ENCODE measurements around the gene AGPAT3.

AGPAT3 gene

DNA sequence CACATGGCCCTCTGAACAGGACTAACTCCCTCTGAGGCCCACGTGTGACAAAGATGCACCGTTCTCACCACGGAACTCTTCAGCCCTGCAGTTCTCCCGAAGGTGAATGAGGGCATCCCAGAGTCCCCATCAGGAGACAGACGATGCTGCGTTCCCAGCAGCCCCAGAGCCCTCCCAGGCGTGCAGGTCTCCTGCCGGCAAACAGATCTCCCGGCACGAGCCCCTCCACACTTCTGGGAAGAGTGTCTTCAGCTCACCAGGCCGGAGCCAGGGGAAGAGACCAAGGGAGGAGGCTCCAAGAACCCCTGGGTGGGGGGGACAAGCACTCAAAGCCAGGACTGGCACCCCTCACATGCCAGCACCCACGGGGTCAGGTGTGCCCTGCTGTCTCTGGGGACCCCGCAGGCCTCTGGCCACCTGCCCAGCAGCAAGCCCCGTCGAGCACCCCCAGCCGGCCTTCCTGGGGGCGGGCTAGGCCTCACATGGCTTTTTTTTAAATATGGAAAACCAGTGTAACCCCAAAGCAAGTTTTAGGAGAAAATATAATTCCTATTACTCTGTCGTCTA is 102.0 kb downstream of the AGPAT3 start (continued):
- TF ChIP-seq ZNF184 (tag by site-specific recombination; IDR thresholded peaks at IDR 0.05), result no peak

DNA sequence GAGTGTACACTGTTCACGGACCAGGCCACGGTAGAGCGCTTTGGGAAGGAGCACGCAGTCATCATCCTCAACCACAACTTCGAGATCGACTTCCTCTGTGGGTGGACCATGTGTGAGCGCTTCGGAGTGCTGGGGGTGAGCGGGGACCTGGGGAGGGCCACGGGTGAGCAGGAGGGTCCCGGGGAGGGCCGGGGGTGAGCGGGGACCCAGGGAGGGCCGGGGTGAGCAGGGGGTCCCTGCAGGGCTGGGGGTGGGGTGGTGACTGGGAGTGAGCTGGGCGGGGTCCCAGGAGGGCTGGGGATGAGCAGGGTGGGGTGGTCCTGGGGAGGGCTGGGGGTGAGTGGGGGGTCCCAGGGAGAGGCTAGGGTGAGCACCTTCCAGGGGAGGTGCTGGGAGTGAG is 103.0 kb downstream of the AGPAT3 start:
- CTCF ChIA-PET, result no interaction called here

More for the DNA sequence above, 103.0 kb downstream of the AGPAT3 start:
- no peak for TF ChIP-seq ZNF146 (tag by site-specific recombination; IDR thresholded peaks at IDR 0.05)
- TF ChIP-seq ZNF510 (tag by site-specific recombination; IDR thresholded peaks at IDR 0.05; ENCODE audit: insufficient replicate concordance), result no peak
- no peak for TF ChIP-seq KLF1 (tag by site-specific recombination; IDR thresholded peaks at IDR 0.05)
- no peak for TF ChIP-seq ZNF335 (tag by site-specific recombination; conservative IDR thresholded peaks at IDR 0.05)
- TF ChIP-seq ZBTB1 (tag by site-specific recombination; IDR thresholded peaks at IDR 0.05), result no peak
- no peak for TF ChIP-seq PRDM10 (tag by site-specific recombination; IDR thresholded peaks at IDR 0.05)
- no peak for TF ChIP-seq KLF8 (tag by site-specific recombination; IDR thresholded peaks at IDR 0.05)
- TF ChIP-seq ZNF404 (tag by site-specific recombination; IDR thresholded peaks at IDR 0.05), result no peak
- TF ChIP-seq, protein P1, sequence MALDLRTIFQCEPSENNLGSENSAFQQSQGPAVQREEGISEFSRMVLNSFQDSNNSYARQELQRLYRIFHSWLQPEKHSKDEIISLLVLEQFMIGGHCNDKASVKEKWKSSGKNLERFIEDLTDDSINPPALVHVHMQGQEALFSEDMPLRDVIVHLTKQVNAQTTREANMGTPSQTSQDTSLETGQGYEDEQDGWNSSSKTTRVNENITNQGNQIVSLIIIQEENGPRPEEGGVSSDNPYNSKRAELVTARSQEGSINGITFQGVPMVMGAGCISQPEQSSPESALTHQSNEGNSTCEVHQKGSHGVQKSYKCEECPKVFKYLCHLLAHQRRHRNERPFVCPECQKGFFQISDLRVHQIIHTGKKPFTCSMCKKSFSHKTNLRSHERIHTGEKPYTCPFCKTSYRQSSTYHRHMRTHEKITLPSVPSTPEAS (tag by site-specific recombination; IDR thresholded peaks at IDR 0.05), result no peak
- TF ChIP-seq, protein P2, sequence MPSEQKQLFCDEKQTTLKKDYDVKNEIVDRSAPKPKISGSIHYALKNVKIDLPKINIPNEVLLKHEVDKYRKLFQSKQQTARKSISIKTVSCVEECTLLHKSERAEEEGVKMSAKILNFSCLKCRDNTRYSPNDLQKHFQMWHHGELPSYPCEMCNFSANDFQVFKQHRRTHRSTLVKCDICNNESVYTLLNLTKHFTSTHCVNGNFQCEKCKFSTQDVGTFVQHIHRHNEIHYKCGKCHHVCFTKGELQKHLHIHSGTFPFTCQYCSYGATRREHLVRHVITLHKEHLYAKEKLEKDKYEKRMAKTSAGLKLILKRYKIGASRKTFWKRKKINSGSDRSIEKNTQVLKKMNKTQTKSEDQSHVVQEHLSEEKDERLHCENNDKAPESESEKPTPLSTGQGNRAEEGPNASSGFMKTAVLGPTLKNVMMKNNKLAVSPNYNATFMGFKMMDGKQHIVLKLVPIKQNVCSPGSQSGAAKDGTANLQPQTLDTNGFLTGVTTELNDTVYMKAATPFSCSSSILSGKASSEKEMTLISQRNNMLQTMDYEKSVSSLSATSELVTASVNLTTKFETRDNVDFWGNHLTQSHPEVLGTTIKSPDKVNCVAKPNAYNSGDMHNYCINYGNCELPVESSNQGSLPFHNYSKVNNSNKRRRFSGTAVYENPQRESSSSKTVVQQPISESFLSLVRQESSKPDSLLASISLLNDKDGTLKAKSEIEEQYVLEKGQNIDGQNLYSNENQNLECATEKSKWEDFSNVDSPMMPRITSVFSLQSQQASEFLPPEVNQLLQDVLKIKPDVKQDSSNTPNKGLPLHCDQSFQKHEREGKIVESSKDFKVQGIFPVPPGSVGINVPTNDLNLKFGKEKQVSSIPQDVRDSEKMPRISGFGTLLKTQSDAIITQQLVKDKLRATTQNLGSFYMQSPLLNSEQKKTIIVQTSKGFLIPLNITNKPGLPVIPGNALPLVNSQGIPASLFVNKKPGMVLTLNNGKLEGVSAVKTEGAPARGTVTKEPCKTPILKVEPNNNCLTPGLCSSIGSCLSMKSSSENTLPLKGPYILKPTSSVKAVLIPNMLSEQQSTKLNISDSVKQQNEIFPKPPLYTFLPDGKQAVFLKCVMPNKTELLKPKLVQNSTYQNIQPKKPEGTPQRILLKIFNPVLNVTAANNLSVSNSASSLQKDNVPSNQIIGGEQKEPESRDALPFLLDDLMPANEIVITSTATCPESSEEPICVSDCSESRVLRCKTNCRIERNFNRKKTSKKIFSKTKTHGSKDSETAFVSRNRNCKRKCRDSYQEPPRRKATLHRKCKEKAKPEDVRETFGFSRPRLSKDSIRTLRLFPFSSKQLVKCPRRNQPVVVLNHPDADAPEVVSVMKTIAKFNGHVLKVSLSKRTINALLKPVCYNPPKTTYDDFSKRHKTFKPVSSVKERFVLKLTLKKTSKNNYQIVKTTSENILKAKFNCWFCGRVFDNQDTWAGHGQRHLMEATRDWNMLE (tag by site-specific recombination; conservative IDR thresholded peaks at IDR 0.05; ENCODE audit: low read depth), result no peak
- TF ChIP-seq ZNF488 (tag by site-specific recombination; IDR thresholded peaks at IDR 0.05), result no peak
- TF ChIP-seq ZNF558 (tag by site-specific recombination; IDR thresholded peaks at IDR 0.05), result no peak
- TF ChIP-seq ZNF791 (tag by site-specific recombination; IDR thresholded peaks at IDR 0.05), result no peak
- no peak for TF ChIP-seq SCRT2 (tag by site-specific recombination; IDR thresholded peaks at IDR 0.05)
- no peak for TF ChIP-seq ZNF394 (tag by site-specific recombination; IDR thresholded peaks at IDR 0.05; ENCODE audit: borderline replicate concordance)
- H3K27ac ChIP-seq (ENCODE audit: extremely low read depth, low read depth, low read length), result no peak overlapping the region
- no peaks in the 10 kb centered on the region for H3K4me1 ChIP-seq (ENCODE audit: control insufficient read depth, insufficient read depth, low read length)
- H3K9me3 ChIP-seq (ENCODE audit: control insufficient read depth, insufficient read depth, low read depth, low read length), result no peaks in the 10 kb centered on the region
- POLR2A ChIA-PET, result no interaction called here
- H3K36me3 ChIP-seq (ENCODE audit: control insufficient read depth in 2 of 2, insufficient read depth in 1 of 2, low read length in 2 of 2), result peaks cover 4 to 43% of the 10 kb centered on the region in 2 experiments; a peak in 2 of 3 replicates
- H3K4me3 ChIP-seq (ENCODE audit: low read depth, low read length), result no peak overlapping the region
